Right lobe of liver (tissue), 6 donors: ENCODE results near the gene ZNF814. TPM values are rescaled to one million over a fixed set of nuclear protein-coding genes. Genes with fewer than 3 reads are reported as not detected.
"Not testable (repeated sequence)": the region's sequence is repeated elsewhere in the genome, so short reads cannot be mapped to it uniquely, and the experiment has no call there.

Experiments used
- ATAC-seq, 4 donors: fragments of 200-7000 bp; cut with Tn5 transposase; one replicate each; pipeline ENCODE4 v1.9.1; 2020; ENCODE audit warnings: mild to moderate bottlenecking in 4 of 4, moderate library complexity in 4 of 4
- DNase-seq, 3 donors: peaks; one replicate each; pipeline ENCODE4 v3.0.0-alpha.2; 2020
- H3K27ac ChIP-seq, 3 donors: fragments of 200-600 bp; one replicate each; pipeline ENCODE4 v1.8.0; 2022
- H3K27me3 ChIP-seq, 2 donors: fragments of 200-600 bp; one replicate each; pipeline ENCODE4 v1.8.0; 2022
- H3K36me3 ChIP-seq, 4 donors: fragments of 200-600 bp; sonication (generic) in 1 of 4; one replicate each; pipeline versions ENCODE4 v1.5.1 to v1.8.0; 2017 to 2022; ENCODE audit warnings: control low read depth in 1 of 4
- H3K4me1 ChIP-seq, 4 donors: fragments of 200-600 bp; sonication (generic) in 1 of 4; one replicate each; pipeline versions ENCODE4 v1.5.1 to v1.8.0; 2017 to 2022; ENCODE audit warnings: control low read depth in 1 of 4
- H3K4me3 ChIP-seq, 3 donors: fragments of 200-600 bp; one replicate each; pipeline ENCODE4 v1.8.0; 2022
- H3K9me3 ChIP-seq, 4 donors: fragments of 200-600 bp; sonication (generic) in 1 of 4; one replicate each; pipeline versions ENCODE4 v1.5.1 to v1.8.0; 2017 to 2022; ENCODE audit warnings: control low read depth in 1 of 4
- CTCF ChIP-seq, 4 donors: fragments of 200-600 bp in 3 of 4; fragments of 450-650 bp in 1 of 4; IDR thresholded peaks; one replicate each; pipeline versions ENCODE4 v1.5.1 to v1.8.0; 2016 to 2022; ENCODE audit warnings: antibody characterized with exemption in 4 of 4, mild to moderate bottlenecking in 2 of 4
- POLR2A ChIP-seq: fragments of 450-650 bp; IDR thresholded peaks from one replicate; pipeline ENCODE4 v1.6.1; 2017; ENCODE audit warnings: antibody characterized with exemption, mild to moderate bottlenecking
- WGBS: methylation state at CpG from one replicate; pipeline ENCODE4 v1.1.6; 2018; ENCODE audit warnings: low coverage, low lambda C conversion rate; ENCODE audit not compliant: insufficient coverage; ENCODE audit errors: missing lambda C conversion rate; 5-methylcytosine and 5-hydroxymethylcytosine counted together
- intact Hi-C, 2 donors: fragments of 100-400 bp; cut with DNase I; formaldehyde crosslinking; loops; one replicate each; pipeline versions ENCODE4 v1.11.2 to v1.14.1; 2022
- total RNA-seq, 6 experiments: library from RNA; depleted of rRNA in 2 of 6; stranded (reverse); fragments of >200 nt in 2 of 6; fragmentation: NEBNext Ultra II Directional in 3 of 6; extraction: Animal tissue kit (Norgen Biotek cat#: 25700) in 3 of 6; gene quantifications; one replicate each; pipeline versions ENCODE4 v1.1.0 to v1.2.4, GENCODE V29; 2016 to 2023
- donor health status: DM: no; HTN: yes; CAD: no.
- donor health status: DM: no; HTN: no; CAD: no.
- donor health status: DM: no; HTN: no; CAD: no.
- donor health status: DM: no; HTN: yes; CAD: no.
- donor health status: DM: no; HTN: yes; CAD: no.

Gene ZNF814
- total RNA-seq, 6 experiments from 2014 or later, result 5.1 to 11.7 (median 8.7) TPM

- peaks cover 0 to 29% (median 7%) of the 10 kb centered on the region in 4 donors for H3K36me3 ChIP-seq
- DNase-seq (no peak), ATAC-seq (no peak)
- no peak overlapping the region for H3K27ac ChIP-seq
- H3K4me3 ChIP-seq, result no peak overlapping the region
- TF ChIP-seq CTCF (IDR thresholded peaks at IDR 0.05), result no peak
- TF ChIP-seq POLR2A, result no peak
- no peaks in the 10 kb centered on the region for H3K27me3 ChIP-seq
- intact Hi-C loops, result no loop called here
- H3K9me3 ChIP-seq, result no peaks in the 10 kb centered on the region
- H3K4me1 ChIP-seq, result peaks cover 0 to 54% (median 10%) of the 10 kb centered on the region in 4 donors
- WGBS, result 64% methylated on average over 3 of the region's 3 CpGs
Observed at GRCh38 chr19:57812226-57812625, 76.6 kb downstream of the ZNF814 start.

DNA sequence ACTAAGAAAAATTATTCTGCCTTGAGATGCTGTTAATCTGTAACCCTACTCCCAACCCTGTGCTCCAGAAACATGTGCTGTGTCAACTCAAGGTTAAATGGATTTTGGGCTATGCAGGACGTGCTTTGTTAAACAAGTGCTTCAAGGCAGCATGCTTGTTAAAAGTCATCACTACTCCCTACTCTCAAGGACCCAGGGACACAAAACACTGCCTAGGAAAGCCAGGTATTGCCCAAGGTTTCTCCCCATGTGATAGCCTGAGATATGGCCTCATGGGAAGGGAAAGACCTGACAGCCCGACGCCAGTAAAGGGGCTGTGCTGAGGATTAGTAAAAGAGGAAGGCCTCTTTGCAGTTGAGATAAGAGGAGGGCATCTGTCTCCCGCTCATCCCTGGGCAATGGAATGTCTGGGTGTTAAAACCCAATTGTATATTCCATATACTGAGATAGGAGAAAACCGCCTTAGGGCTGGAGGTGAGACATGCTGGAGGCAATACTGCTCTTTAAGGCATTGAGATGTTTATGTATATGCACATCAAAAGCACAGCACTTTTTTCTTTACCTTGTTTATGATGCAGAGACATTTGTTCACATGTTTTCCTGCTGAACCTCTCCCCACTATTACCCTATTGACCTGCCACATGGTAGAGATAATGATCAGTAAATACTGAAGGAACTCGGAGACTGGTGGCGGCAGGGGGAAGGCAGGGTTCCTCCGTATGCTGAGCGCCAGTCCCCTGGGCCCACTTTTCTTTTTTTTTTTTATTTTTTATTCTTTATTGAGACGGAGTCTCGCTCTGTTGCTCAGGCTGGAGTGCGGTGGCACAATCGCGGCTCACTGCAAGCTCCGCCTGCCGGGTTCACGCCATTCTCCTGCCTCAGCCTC, 78.2 kb downstream of the ZNF814 start:
- H3K9me3 ChIP-seq, DNase-seq, H3K27me3 ChIP-seq, intact Hi-C loops: not testable (repeated sequence)
- ATAC-seq, result peak; percentile 41 to 62 (median 61)
- Histone ChIP-seq H3K4me3 (peak overlapping the region in 1 of 3 donors; percentile 35), H3K4me1 (peaks cover 0 to 56% (median 10%) of the 10 kb centered on the region in 4 donors), H3K36me3 (peaks cover 0 to 29% (median 7%) of the 10 kb centered on the region in 4 donors), H3K27ac (peak overlapping the region in 2 of 3 donors; percentile 69 to 72)
- 39% methylated on average over 7 of the region's 17 CpGs for WGBS

DNA sequence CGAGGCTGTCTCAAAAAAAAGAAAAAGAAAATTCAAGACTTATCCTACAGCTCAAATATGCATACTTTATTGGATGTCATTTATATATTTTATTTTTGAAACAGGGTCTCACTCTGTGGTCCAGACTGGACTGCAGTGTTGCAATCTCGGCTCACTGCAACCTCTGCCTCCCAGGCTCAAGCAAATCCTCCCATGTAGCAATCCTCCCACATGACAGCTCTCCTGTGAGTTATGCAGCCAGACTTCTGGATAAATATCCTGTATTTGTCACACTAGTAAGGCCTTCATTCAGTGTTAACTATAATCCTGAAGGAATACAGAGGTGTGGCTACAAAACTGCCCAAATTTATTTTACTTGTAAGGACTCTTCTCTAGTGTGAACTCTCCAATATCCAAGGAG, 81.3 kb downstream of the ZNF814 start:
- Histone ChIP-seq H3K4me3 (no peak overlapping the region), H3K4me1 (peaks cover 0 to 69% (median 22%) of the 10 kb centered on the region in 4 donors), H3K36me3 (peaks cover 0 to 27% (median 5%) of the 10 kb centered on the region in 4 donors), H3K27me3 (no peaks in the 10 kb centered on the region), H3K9me3 (no peaks in the 10 kb centered on the region), H3K27ac (no peak overlapping the region)
- TF ChIP-seq POLR2A (no peak), CTCF (IDR thresholded peaks at IDR 0.05) (no peak)
- intact Hi-C loops, result no loop called here
- DNase-seq (peak in 1 of 3 donors; percentile 52), ATAC-seq (peak; percentile 21 to 61 (median 26))
- WGBS, result 28% methylated on average over 1 of the region's 2 CpGs

DNA sequence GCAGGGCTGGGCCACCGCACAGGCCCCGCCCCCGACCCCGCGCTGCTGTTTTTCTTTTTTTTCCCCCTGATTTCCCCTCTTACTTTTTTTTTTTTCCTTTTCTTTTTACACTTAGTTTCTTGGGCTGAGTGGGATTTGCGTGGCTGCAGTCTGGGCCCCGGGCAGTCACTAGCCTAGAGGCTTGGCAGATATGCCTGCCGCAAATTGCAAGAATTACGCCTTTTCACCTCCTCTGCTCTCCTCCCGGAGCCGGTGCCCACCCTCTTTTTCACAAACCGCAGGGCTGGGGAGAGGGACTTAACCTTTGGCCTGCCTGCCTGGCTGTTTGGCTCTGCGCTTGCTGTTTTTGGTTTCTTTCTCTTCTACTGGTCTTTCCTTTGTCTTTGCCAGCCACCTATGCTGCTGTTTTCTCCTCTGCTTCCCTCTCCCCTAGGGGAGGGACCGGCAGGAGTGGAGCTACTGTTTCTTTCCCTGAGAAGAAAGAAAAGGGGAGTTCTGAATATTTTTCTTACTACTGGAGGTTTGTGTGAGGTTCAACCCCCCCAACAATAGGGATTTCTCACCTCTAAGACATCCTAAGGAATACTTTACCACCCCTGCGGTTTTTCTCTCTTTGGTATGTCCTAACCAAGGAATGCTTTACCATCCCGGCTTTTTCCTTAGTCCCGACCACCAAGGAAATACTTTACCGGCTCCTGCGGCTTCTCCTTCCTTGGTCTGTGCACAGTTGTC, 85.1 kb downstream of the ZNF814 start:
- WGBS, result 9% methylated on average over 19 of the region's 19 CpGs
- H3K27ac ChIP-seq, result peak overlapping the region; percentile 60 to 78 (median 65)
- no peaks in the 10 kb centered on the region for H3K27me3 ChIP-seq
- H3K4me1 ChIP-seq, result peaks cover 0 to 46% (median 15%) of the 10 kb centered on the region in 4 donors
- peaks cover 0 to 11% (median 1%) of the 10 kb centered on the region in 4 donors for H3K36me3 ChIP-seq
- H3K4me3 ChIP-seq, result peak overlapping the region; percentile 37 to 55 (median 52)
- no peaks in the 10 kb centered on the region for H3K9me3 ChIP-seq
- peak; percentile 70 to 86 (median 80) for ATAC-seq
- TF ChIP-seq POLR2A (no peak), CTCF (IDR thresholded peaks at IDR 0.05) (no peak)
- DNase-seq, result peak in 2 of 3 donors; percentile 44 to 65
- intact Hi-C loops, result no loop called here
